Raji (cell line): Measurements from ENCODE around the gene INTS11.

Source experiments
- POLR2A ChIP-seq: IDR thresholded peaks from 2 replicates; pipeline ENCODE4 v1.6.1; 2011; ENCODE audit warnings: low read depth, low read length, control low read depth; ENCODE audit not compliant: insufficient read depth

INTS11 gene

DNA sequence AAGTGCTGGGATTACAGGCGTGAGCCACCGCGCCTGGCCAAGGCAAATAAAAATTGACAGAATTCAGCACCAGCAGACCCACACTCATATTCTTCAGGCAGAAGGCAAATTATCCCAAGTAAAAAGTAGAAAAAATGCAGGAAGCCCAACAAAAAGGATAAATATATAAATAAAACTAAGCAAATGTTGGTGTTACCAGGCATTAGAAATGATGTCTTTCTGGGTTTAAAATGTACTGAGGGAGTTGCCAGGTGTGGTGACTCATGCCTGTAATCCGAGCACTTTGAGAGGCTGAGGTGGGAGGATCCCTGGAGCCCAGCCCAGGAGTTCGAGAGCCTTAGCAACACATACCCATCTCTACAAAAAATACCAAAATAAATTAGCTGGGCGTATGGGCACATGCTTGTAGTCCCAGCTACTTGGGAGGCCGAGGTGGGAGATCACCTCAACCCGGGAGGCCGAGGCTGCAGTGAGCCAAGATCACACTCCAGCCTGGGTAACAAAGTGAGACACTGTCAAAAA, 6.3 kb downstream of the INTS11 start:
- no peak for TF ChIP-seq POLR2A

DNA sequence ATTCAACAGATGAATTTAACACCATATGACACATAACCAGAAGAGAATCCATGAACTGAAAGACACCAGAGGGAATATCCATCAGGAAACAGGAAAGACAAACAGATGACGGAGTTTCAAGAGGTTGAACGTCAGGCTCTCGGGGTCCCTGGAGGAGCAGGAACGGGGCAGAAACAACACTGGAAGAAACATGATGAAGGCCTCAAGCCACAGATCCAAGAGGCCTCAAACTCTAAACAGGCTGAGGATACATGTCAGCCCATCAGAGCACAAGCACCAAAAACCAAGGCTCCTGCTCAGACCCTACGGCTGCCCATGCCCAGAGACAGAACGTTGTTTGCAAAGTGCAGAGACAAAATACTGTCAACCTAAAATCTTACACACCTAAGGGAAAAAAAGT, 7.0 kb downstream of the INTS11 start:
- TF ChIP-seq POLR2A: no peak

GRCh38 chr1:1315435-1315954, 9.0 kb downstream of the INTS11 start:
- TF ChIP-seq POLR2A: no peak

GRCh38 chr1:1314678-1315335, 9.7 kb downstream of the INTS11 start:
- TF ChIP-seq POLR2A: no peak

- TF ChIP-seq POLR2A: no peak
These were observed 10.2 kb downstream of the INTS11 start for GRCh38 chr1:1314237-1314586.

GRCh38 chr1:1313500-1314236, 10.8 kb downstream of the INTS11 start:
- TF ChIP-seq POLR2A: no peak

DNA sequence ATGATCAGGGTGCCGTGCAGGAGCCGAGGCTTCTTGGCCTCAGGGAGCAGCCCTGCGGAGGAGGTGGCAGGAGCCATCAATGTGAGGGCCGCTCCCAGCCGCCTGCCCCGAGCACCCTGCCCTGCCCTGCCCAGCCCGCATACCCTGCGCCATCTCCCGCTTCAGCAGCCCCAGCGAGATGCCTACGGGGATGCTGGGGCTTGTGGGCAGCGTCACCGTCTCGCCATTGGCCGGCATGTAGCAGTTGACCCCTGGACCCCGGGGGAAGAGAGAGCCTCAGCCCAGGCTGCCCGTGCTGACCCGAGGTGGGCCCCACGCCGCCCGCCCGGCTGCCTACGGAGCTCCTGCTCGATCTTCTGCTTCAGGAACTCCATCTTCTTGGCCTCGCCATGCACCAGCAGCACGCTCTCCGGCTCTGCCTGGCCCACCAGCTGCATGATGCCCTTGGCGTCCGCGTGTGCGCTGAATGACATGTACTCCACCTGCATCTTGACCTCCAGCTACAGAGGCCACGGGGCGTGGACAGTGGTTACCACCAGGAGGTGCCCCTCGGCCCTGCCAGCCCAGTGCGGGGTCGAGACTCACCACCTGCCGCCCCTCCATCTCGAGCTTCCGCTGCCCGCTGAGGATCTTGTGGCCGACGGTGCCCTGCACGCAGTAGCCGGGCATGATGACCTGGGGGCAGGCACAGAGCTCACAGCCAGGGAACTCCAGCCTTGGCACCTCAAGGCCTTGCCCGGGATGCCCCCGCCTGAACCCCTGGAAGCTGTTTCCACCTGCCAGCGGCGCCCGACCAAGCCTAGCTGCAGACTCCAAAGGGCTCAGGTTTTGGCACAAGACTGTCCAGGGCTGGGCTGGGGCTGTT, 11.8 kb downstream of the INTS11 start:
- no peak for TF ChIP-seq POLR2A

DNA sequence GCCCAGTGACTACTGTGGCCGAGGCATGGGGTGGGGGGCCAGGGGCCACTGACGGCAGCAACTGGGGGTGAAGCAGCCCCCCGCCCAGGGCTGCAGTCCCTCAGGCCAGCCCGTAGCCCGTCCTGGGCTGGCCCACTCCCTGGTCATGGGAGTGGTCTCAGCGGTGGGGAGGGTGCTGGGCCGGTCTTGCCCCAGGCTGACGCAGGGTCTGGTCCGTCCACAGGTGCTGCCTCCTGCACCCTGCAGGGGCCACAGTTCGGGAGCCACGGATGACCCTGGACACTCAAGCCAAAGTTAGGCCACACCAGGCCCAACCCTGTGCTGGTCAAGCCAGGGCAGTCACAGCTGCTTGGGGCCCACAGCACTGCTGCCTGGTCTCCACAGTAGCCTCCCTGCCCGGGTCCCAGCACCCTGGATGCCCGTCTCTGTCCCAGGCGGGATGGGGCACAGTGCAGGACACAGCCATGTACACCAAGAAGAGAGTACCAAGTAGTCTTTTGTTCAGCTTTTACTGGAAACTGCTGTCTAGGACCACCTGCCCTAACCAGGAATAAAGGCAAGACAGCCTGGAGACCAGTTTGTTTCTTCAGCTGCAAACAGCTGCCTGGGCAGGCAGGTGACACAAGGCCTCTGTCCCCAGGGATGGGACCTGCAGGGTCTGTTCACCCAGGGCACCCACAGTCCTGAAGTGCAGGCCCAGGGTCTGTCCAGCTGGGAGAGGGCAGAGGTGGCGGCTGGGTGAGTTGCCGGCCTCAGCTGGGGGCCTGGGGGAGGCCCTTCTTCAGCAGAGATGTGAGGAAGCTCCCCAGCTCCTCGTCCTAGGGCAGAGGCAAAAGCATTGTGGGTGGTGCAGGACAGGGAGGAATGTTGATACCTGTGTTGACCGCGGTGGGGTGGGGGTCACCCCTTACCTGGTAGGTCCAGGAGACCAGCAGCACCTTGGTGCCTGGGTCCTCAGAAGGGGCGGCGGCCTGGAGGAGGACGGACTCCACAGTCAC, 13.1 kb downstream of the INTS11 start:
- no peak for TF ChIP-seq POLR2A

GRCh38 chr1:1310476-1311053, 13.9 kb downstream of the INTS11 start:
- TF ChIP-seq POLR2A: no peak

DNA sequence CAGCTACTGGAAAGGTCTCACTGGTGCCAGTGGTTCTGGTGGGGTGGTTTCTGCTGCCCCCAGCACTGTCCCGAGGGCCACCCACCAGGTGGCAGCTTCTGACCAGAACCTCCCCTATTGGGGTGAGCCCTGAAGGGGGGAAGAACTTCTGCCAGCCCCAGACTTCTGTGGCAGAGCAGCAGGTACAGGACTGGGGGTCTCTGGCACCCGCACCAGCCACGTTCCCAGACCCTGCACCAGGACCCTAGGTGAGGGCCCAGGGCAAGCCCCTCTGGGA, 14.4 kb downstream of the INTS11 start:
- no peak for TF ChIP-seq POLR2A

- peak; percentile 32 for TF ChIP-seq POLR2A
These were observed 15.0 kb downstream of the INTS11 start for GRCh38 chr1:1309251-1310108.

DNA sequence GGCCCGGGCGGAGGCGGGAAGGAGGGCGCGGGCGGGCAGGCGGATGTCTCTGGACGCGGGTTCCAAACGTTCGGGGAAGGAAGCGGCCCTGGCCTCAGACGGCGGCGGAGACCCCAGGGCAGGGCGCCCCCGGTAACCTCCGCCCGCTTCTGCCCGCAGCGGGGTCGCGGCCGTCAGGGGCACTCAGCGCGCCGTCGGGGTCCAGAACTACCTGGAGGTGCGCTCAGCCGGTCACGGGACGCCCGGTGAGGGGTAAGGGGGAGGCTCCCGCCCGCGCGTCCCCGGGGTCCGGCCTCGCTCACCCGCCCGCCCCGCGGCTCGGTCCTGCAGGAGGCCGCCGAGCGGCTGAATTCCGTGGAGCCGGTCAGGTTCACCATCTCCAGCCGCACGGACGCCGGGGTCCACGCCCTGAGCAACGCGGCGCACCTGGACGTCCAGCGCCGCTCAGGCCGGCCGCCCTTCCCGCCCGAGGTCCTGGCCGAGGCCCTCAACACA, 15.7 kb downstream of the INTS11 start:
- no peak for TF ChIP-seq POLR2A
